VCaP (cell line): ENCODE measurements around the gene BPNT1.

Source experiments
- H3K27ac ChIP-seq: fragments of 450-650 bp; 2 replicates; pipeline ENCODE4 v1.5.1; 2017
- TF ChIP-seq, protein P1 (sequence below): fragments of 450-650 bp; conservative IDR thresholded peaks from 2 replicates; pipeline ENCODE4 v1.5.1; 2017; ENCODE audit warnings: mild to moderate bottlenecking, moderate library complexity

The BPNT1 gene

DNA sequence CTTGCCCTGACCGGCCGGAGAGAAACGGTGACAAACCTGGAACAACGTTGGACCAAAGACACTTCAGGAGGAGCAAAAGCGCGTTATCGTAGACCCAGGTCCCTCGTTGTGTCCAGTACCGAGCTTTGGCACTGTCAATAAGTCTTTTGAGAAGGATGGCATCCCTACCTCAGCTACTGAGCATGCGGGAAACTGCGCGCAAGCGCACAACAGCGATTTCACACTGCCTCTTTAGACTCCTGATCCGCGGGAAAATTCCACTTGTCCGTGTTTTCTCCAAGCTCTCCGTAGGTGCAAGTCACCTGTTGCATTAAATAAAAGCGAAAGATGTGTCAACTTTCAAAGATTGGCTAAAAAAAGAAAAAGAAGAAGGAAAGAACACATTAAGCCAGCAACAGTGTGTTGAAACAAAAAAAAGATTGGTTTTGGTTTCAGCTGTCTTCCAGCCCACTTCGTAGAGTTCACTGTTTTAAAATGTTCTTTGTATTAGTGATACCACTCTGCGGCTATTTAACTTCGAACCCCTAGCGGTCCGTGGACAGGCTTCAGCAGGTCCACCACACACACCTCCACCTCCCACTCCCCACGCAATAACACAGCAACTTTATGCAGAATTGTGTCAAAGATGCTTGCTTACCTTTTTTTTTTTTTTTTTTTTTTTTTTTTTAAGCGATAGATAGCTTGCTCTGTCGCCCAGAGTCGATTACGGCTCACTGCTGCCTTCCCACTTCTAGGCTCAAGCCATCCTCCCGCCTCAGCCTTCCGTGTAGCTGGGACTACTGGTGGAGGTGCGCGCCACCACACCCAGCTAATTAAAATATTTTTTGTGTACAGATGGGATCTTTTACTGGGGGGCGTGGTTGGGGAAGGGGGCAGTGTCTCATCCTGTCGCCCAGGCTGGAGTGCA is at the start of gene BPNT1:
Gene BPNT1, minus strand, starts transcription at position 139 of the 907 bp plus-strand sequence. CDS start 9,942 bp downstream, outside the sequence.
- TF ChIP-seq, protein P1, sequence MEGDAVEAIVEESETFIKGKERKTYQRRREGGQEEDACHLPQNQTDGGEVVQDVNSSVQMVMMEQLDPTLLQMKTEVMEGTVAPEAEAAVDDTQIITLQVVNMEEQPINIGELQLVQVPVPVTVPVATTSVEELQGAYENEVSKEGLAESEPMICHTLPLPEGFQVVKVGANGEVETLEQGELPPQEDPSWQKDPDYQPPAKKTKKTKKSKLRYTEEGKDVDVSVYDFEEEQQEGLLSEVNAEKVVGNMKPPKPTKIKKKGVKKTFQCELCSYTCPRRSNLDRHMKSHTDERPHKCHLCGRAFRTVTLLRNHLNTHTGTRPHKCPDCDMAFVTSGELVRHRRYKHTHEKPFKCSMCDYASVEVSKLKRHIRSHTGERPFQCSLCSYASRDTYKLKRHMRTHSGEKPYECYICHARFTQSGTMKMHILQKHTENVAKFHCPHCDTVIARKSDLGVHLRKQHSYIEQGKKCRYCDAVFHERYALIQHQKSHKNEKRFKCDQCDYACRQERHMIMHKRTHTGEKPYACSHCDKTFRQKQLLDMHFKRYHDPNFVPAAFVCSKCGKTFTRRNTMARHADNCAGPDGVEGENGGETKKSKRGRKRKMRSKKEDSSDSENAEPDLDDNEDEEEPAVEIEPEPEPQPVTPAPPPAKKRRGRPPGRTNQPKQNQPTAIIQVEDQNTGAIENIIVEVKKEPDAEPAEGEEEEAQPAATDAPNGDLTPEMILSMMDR: no peak; the same call in 1 of the 2 replicates
- H3K27ac ChIP-seq: peak within 1 kb of the TSS; percentile 75

GRCh38 chr1:220137019-220137786 is 47.6 kb upstream of the BPNT1 start:
- H3K27ac ChIP-seq: no peak overlapping the region

DNA sequence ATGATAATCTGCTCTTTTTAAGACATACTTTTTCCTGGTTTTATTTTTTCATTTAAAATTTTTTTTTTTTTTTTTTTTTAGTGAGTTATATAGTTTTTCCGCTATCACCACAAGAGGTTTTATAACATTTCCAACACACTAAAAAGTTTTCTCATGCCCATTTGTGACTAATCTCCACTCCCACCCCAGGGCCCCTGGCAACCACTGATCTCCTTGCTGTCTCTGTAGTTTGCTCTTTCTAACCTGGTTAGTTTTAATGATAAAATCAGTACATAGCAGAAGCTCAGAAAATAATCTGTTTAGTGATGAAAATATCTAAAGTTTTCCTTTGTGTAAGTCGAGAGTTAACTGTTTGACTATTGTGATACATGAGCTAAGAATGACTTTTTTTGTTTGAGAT is 46.2 kb upstream of the BPNT1 start:
- TF ChIP-seq, protein P1: no peak
- no peak overlapping the region for H3K27ac ChIP-seq

More at GRCh38 chr1:220137019-220137786, 47.6 kb upstream of the BPNT1 start:
- TF ChIP-seq, protein P1: no peak

GRCh38 chr1:220129479-220130210 is 40.1 kb upstream of the BPNT1 start:
- TF ChIP-seq, protein P1: no peak
- H3K27ac ChIP-seq: no peak overlapping the region

GRCh38 chr1:220127076-220127475 is 37.5 kb upstream of the BPNT1 start:
- no peak overlapping the region for H3K27ac ChIP-seq
- TF ChIP-seq, protein P1: no peak

- TF ChIP-seq, protein P1: no peak
- H3K27ac ChIP-seq: no peak overlapping the region
These were observed 35.0 kb upstream of the BPNT1 start for GRCh38 chr1:220124542-220124941.

GRCh38 chr1:220123889-220124288 is 34.3 kb upstream of the BPNT1 start:
- TF ChIP-seq, protein P1: peak; percentile 62
- H3K27ac ChIP-seq: no peak overlapping the region
